HG02981 (cell line): ENCODE results near the gene TSPAN9.
A peak's percentile ranks its signal among the peaks of the same experiment; 100 is the strongest.
"Not testable (repeated sequence)": the region's sequence is repeated elsewhere in the genome, so short reads cannot be mapped to it uniquely, and the experiment has no call there.

Experiments used
- ATAC-seq: cut with Tn5 transposase; IDR thresholded peaks from one replicate; pipeline ENCODE4 v1.9.1; 2021; ENCODE audit warnings: mild to moderate bottlenecking, moderate library complexity; ENCODE audit not compliant: unreplicated experiment

Gene TSPAN9

DNA sequence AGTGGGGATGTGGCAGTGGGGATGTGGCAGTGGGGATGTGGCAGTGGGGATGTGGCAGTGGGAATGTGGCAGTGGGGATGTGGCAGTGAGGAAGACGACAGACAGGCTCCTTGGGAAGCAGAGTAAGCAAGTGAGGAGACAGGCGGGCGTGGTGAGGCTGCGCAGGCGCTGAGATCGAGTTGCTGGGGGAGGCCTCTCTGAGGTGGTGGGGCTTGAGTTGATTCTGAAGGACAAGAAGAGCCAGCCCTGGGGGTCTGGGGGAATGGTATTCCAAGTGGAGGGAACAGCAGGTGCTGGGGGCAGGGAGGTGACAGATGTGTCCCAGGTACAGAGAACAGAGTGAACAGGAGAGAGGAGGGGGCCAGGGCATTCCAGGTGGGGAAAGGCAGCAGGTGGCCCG is 33.8 kb upstream of the TSPAN9 start:
- no peak for ATAC-seq

DNA sequence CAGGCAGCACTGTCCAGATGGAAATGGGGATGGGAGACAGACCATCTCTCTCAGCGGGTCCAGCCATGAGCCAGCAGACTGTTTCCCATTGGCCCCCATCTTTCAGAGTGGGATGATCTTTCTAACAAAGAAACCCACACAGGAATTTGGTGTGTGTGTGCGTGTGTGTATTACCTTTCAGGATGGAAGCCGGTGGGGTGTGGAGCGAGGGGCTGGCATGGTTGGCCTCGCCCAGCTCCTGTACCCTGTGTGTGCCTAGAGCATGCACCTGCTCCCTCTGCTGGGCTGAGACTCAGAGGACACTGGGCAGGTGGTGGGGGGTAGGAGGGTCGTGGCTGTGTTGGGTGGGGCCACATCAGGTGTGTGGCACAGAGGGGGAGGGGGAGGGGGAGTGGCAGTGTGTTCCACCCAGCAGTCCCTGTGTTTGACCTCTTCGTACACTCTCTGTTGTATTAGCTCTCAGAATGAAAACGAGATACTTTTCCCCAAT is 33.0 kb upstream of the TSPAN9 start:
- ATAC-seq, result no peak

DNA sequence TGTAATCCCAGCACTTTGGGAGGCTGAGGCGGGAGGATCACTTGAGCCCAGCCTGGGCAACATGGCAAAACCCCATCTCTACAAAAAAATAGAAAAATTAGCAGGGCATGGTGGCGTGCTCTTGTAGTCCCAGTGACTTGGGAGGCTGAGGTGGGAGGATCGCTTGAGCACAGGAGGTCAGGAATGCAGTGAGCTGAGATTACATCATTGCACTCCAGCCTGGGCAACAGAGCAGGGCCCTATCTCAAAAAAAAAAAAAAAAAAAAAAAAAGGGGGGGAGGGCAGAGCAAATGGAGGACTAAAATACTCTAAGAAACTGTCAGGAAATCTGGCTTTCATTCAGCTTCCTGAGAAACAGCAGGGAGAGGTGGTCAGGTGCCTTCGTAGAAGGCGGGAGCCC is 31.7 kb upstream of the TSPAN9 start:
- no peak for ATAC-seq

DNA sequence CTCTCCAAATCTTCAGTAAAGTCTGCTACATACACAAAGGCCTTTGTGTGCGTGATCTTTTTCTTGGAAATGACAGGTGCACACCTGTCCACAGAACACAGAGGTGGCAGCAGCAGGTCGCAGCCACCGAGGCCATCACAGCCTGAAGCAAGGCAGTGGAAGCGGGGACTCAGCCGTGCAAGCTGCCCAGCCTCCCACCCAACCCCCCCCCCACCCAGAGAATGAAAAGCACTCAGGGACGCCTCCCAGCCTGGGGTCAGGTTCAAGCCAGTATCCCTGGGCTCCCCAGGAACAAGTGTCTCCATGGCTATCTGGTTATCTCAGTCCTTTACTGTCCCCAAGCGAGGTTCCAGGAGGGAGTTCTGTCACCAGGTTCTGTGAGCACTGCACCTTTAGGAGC is 31.2 kb upstream of the TSPAN9 start:
- no peak for ATAC-seq

DNA sequence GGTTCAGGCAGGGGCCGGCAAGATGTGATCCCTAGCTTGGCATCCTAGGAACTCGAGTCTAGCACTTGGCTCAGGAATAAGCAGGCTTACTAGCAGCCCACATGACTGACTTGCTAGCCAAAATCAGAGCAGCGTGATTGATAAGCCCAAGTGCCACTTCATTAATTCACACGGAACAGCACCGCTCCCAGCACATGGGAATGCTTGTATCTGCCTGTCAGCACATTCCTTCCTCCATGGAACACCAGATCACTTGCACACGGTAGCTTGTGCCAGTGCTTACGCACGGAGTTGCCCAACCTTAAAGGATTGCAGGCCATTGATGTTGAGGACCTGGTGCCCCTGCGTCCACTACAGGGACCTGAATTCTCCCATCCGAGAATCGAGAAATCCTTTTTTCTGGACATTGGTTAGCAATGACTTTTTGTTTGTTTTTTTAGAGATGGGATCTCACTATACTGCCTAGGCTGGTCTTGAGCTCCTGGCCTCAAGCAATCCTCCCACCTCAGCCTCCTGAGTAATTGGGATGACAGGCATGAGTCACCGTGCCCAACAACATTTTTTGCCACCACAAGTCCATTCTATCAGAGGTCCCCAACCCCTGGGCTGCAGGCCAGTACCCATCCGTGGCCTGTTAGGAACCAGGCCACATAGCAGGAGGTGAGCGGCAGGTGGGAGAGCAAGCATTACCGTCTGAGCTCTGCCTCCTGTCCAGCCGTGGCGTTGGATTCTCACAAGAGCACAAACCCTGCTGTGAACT is 30.6 kb upstream of the TSPAN9 start:
- no peak for ATAC-seq

DNA sequence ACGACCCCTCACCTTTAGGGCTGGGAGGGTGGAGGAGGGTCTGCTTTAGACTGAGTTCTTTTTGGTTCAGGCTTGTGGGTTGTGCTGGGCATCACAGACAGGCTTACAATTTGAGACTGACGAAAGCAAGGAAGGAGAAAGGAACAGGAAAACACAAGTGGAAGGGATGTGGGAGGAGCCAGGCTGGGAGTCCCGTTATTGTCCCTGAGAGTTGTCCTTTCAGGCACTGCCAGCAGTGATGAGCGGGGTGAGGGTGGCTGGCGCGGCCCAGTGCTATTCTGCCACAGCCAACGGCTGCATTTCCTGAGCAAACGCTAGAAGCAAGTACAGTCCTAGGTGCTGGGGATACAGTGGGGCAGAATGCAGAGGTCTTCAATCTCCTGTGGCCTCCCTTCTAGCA is 29.2 kb upstream of the TSPAN9 start:
- no peak for ATAC-seq

DNA sequence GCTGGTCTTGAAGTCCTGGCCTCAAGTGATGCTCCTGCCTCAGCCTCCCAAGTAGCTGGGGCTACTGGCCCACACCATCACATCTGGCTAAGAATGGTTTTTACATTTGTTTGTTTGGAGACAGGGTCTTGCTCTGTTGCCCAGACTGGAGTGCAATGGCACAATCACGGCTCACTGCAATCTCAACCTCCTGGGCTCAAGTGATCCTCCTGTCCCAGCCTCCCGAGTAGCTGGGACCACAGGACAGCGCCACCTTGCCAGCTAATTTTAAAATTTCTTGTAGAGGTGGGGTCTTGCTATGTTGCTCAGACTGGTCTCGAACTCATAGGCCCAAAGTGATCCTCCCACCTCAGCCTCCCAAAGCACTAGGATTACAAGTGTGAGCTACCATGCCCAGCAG is 28.6 kb upstream of the TSPAN9 start:
- ATAC-seq, result no peak

DNA sequence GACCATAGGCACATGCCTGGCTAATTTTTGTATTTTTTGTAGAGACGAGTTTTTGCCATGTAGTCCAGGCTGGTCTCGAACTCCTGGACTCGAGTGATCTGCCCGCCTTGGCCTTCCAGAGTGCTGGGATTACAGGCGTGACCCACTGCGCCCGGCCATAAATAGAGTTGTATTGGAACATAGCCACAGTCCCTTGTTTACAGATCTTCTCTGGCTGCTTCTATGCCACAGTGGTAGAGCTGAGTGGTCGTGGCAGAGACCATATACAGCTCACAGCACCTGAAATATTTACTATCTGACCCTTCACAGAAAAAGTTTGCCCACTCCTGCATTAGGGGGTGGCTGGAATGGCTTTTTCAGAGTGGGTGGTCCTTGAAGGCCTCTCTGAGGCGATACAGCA is 28.0 kb upstream of the TSPAN9 start:
- ATAC-seq, result no peak

DNA sequence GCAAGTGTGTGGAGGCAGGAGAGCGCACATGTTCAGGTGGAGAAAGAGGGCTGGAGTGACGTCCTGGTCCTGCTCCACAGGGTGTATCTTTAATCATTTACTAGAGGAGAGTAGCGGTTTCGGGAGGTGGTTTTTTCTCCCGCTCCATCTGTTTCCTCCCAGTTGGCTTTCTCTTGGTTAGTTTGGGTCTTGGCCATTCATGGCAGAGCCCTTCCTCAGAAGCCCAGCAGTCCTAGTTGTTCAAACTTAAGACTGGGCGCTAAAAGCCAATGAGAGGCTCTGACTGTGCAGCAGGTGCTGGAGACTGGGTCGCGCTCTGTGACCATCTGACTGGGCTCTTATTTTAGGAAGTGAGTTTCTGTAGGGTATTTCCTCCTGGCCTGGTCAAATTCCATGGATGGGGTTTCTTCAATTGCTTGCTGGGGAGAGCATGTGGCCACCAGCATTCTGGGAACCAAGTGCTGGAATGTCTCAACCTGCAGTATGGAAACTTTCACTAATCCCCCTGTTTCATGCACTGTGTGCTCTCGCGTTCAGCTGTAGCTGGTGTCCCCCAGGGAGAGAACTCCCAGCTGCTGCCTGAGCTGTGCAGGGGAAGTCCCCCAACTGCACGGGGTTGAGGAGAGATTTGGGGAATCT is 27.4 kb upstream of the TSPAN9 start:
- ATAC-seq, result no peak

DNA sequence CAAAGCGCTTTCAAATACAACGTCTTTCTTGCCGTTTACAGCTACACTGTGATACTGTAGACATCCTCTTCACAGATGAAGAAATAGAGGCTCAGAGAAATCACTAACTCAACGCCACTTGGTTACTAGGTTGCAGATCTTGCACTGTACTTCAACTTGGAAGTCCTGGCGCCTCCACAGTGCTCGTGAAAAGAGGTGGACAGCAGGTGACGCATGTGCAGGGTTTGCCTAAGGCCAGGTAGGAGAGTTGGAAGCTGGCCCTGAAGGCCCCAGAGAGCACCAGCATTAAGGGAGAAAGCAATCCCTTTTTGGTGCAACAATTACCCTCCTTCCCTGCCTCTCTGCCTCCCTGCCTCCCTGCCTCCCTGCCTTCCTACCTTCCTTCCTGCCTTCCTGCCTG is 22.8 kb upstream of the TSPAN9 start:
- ATAC-seq, result no peak

DNA sequence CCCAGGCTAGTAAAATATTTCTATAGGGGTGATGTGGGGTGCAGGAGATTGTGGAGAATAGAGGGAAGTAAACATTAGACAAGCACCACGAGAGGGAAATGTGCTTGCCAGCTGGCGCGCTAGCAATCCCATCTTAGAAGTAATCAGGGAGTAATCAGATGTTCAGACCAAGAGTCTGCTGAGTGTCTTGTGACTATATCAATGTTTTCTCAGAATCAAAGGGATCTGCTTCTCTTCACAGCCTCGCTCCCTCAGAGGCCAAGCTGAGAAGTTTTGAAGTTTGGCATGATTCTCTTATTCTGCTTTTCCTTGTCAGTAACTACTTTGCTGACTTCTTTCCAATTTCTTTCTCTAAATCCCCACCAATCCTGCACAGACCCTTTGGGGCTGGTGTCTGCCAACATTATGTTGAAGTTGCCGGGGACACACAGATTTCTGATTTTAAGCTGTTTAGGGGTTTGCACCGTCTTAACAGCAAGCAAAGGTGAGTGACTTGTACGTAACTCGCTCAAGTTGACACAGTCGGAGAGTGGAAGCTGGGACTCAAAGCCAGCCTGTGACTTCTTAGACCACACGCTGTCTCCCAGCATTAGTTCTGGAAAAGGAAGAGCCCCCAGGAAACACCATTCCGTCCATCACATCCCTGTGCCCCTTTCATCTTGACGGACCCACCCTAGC is 22.0 kb upstream of the TSPAN9 start:
- ATAC-seq, result no peak

DNA sequence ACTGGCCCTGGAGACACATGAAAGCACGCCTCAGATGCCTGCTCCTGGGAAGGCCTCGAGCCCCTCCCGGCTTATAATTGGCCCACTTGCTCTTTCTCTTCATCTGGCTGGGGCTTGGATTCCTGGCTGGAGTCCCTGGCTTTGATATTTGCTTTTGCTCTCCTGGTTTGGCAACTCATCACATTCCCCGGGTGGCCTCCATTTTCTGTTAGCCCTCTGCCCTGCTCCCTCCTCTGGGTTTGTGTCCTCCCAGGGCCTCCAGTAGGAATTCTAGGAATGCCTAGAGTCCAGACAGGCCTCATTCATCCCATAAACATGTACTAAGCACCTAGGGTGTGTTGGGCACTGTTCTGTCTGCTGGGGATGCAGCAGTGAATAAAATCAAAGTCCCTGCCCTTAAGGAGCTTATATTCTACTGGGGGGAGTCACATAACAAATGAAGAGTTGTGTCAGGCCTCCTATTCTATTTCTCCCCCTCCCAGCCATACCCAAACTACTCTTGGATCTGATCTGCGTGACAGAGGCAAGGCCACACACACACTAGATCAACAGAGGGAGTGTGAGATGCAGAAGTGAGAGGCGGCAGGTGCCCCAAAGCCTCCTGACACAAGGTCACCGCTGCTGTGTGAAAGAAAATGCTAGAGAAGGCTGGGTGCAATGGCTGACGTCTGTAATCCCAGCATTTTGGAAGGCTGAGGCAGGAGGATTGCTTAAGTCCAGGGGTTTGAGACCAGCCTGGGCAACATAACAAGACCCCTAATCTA is 21.3 kb upstream of the TSPAN9 start:
- ATAC-seq, result no peak

DNA sequence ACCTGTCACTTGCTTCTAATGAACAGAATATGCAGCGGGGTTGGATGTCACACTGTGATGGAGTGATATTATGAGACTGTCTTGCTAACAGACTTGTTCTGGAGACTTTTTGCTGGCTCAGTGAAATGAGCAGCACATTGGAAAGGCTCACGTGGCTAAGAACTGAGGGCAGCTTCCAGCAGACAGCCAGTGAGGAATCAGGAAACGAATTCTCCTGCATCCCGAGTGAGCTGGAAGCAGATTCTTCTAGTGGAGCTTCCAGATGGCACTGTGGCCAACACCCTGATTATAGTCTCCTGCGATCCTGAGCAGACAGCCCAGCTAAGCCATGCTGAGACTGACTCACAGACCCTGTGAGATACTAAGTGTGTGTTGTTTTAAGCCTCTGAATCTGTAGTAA is 16.1 kb upstream of the TSPAN9 start:
- no peak for ATAC-seq

DNA sequence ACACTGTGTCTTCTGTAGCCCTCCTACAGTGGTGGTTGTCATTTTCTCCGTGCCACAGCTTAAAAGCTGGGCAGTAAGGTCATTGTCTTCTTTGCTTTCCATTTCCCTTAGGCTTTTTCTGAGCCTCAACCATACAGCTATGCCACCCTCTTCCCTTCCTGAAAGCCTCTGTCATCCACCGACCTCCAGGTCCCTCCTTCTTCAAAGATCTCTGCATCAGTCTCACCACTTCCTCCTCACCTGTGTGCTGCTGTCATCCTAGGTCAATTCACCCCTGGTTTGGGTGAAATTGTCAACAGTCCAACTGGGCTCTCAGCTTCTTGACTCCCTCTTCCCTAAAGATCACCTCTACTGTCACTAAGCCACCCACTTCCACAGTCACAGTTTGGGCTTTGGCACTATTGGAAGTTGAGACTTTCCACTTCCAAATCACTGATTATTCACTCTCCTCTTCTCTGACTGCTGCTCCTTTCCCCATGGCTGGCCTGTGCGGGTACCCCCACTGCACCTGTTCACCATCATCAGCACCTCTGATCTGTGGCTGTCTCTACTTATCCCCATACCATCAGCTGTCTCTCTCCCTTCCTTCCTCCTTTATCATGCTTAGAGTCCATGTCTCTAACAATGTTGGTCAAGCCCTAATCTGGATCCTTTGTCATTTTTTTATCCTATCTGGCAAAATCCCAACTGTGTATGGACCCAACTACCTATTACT is 15.5 kb upstream of the TSPAN9 start:
- ATAC-seq, result no peak

DNA sequence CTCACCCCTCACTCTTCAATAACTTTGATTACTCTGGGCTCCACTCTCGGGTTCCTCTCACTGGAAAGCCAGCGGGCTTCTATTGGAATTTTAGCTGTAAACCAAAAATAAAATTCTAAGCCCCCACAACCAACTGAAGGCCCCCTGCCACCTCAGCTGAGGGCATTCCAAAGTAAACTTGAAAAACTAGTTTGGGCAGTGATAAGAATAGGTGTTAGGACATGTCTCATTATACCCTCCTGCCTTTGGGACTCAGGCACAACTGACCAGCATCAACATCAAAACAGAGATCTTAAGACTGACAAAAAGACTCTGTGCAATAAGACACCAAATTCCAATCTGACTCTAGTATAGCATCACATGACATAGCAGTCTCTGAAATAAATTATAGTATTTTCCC is 11.9 kb upstream of the TSPAN9 start:
- ATAC-seq, result no peak

DNA sequence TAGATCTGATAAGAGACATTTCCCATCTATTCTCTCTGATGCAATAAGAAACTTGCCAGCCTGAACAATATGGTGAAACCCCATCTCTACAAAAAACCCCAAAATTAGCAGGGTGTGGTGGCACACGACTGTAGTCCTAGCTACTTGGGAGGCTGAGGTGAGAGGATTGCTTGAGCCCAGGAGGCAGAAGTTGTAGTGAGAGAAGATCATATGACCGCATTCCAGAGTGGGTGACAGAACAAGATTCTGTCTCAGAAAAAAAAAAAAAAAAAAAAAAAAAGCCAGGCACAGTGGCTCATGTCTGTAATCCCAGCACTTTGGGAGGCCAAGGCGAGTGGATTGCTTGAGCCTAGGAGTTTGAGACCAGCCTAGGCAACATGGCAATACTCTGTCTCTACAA is 11.3 kb upstream of the TSPAN9 start:
- ATAC-seq, result not testable (repeated sequence)

DNA sequence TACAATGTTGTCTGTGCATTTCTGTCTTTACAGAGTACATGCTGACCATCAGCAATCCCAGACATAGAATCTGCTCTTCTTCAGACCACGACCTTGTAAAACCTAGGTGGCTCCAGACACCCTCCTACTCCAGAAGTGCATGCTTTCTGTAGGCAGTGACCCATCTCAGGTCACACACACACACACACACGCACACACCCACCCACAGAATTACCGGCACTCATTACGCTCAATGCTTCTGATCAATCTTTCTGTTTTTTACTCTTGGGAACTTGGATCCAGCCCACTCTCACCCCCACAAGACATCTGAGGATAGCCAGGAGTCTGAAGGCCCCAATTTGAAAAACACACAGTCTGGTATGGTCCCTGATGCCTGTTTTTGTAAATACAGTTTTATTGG is 7.5 kb upstream of the TSPAN9 start:
- no peak for ATAC-seq

DNA sequence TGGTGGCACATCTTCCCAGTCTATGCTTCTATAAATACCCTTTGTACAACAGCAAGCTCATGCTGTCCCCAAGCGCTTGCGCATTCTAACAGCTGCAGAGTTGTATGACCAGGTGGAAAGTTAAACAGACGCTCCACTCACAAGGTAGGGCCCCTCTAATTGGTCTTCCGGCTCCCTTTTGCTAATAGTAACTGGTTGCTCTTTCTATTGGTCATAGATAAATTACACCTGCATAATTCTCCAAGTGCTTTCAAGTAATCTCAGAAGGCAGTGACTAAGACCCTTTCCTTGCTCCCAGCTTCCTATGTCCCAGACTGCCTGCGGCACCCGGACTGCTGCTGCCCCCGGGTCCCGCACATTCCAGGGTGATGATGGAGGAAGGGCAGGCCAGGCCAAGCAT is 6.1 kb upstream of the TSPAN9 start:
- ATAC-seq, result no peak

DNA sequence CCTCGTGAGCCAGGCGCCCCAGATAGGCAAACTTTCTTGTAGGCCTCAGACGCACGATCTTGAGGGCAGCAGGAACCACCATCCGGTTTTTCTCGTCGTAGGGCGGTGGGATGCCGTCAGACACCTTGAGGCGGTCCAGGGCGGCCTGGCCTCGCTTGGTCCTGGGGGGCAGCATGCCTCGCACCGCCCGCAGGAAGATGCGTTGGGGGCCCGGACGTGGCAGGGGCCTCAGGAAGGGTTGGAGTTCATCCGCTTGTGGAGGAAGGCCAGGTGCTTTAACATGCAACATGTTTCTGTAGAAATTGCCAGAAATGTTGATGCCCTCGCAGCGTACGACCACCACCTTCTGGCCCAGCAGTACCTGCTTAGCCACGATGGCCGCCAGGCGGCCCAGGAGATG is 5.5 kb upstream of the TSPAN9 start:
- ATAC-seq, result no peak

DNA sequence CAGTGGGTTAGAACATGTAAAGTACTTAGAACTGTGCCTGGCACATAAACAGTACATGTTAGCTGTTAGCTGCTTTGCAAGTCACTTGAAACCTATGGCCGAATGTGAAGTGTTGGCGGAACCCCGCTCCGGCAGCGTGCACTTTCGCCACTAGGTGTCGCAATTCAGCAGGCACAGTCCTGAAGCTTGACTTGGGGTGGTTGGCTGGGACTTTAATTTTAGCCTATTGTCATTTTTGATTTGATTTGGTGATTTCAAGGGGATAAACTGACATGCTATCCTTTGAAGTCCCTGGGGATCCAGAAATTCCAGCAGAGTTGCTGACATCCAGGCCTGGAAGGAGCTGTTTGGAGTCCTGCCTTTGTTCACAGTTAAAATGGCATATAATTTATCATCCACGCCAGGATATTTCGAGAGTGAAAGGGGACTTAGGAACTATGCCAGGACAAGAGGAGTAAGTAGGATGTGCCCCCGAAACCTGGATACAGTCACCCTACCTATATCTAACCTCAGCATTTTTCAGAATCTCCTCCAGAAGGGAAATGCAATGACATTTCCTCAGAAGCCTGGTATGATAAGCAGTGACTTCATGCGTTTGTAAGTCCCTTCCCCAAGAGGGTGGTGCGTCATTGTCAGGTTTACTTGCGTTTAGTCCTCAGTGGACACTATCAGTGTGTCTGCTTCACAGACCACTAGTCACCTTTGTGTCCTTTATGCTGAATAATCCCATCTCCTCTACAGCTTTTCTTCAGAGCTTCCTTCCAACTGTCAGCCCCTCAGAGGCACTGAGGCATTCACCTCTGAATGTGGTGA is 3.5 kb upstream of the TSPAN9 start:
- peak; percentile 52 for ATAC-seq
